ENCODE data around the gene NRXN3. TPM values are rescaled to one million over a fixed set of nuclear protein-coding genes. Genes with fewer than 3 reads are reported as not detected.
A peak's percentile ranks its signal among the peaks of the same experiment; 100 is the strongest.
"Not testable (repeated sequence)": the region's sequence is repeated elsewhere in the genome, so short reads cannot be mapped to it uniquely, and the experiment has no call there.

The NRXN3 gene
- polyA plus RNA-seq, 5 donors, result 1.3 to 1.9 (median 1.4) TPM

DNA sequence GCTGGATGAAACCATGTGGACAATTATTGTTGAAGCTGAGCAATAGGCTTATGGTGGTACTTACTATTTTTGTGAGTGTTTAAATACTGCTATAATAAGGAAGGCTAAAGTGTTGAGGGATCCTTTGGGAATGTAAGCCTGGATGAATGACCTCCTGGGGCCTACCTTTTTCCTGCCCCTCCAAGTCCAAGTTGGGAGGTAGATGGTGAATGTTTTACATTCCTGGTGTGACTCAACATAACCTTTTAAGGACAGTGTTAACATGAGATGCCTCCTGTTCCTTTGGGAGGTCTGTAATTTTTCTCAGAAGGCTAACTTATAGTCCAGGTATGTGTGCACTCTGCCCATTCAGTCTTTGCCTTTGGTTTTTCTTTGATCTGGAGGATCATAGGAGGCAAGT, 315.9 kb downstream of the NRXN3 start:
- no peak for DNase-seq

DNA sequence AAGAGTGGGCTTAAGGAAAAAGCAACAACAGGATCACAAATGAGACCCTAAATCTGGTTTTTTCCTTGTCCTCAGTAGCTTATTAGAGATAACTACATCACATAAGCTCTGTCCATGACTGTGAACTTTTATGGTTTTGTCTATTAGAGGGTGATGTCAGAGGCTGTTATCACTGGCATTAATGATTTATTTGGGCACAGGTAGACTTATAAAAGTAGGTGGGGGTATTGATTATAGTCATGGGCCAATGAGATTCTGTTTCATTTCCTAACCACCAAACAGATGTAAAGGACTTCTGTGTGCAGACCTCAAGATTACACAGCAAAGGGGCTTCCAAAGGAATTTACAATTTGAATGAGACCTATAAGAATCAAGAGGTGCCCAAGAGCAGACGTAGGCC, 316.4 kb downstream of the NRXN3 start:
- DNase-seq, result no peak

DNA sequence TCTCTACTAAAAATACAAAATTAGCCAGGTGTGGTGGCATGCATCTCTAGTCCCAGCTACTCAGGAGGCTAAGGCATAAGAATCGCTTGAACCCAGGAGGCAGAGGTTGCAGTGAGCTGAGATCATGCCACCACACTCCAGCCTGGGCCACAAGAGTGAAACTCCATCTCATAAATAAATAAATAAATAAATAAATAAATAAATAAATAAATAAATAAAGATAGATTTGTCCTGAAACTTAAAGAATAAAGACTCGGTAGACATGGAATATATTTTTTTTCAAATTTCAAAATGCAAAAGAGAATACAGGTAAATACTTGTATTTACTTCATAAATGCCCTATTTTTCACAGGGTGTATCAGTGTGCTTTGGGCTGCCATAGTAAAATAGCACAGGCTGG, 317.4 kb downstream of the NRXN3 start:
- DNase-seq, result not testable (repeated sequence)

DNA sequence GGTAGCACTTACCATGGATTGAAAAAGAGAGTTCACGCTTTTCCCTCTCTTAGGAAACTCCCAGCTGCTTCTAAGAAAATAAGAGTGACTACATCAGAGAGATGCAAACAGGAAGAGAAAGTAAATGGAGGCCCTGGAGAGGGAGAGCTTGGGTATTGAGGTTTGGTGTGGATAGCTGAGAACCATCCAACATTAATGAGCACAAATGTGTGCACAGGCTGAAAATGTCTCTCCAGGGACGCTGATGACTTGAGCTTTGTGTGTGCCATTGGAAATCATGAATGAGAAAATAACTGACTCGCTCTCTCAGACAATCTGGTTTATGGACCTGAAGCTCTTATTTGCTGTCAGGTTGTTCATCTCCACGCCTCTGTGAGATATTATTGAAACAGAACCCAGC, 318.8 kb downstream of the NRXN3 start:
- no peak for DNase-seq

DNA sequence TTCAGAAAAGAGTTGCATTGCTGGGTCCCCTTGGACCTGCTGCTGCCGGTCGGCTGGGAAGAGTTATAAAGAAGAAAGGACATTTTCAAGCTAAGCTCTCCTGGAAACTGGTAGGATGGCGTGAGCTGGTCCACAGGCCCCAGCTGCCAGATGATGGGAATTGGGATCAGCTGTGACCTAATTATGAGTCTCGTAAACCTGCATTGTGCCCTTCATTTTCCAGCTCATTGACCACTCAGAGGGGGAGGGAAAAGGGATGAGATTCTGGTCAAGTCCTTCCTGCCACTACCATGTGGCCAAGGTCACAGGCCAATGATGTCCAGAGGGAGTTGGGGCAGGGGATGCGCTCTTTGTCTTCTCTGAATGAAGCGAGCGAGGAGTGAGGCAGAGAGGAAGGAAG, 320.9 kb downstream of the NRXN3 start:
- DNase-seq, result no peak

DNA sequence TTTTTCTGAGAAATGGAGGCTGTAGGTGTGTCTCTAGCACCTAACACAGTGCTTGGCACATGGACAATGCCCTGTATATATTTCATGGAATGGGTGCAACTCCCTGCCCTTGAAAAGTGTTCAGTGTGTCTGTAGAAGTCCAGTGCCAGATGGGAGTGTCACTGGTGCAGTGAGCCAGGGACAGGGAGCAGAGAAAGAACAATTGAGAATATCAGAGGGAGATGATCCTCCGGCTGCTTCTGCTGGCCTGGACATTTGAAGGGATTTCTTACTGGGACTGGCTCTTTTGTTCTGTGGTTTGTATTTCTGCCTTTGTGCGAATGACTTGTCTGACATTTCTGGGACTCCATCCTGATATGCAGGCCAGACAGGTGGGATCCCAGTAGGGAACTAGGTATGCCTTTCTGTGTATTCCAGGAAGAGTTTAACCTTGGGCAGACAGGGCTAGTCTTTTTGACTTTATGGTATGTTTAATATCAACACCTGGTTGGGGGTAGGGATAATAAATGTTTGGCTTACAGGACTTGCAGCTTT, 328.0 kb downstream of the NRXN3 start:
- DNase-seq, result no peak

DNA sequence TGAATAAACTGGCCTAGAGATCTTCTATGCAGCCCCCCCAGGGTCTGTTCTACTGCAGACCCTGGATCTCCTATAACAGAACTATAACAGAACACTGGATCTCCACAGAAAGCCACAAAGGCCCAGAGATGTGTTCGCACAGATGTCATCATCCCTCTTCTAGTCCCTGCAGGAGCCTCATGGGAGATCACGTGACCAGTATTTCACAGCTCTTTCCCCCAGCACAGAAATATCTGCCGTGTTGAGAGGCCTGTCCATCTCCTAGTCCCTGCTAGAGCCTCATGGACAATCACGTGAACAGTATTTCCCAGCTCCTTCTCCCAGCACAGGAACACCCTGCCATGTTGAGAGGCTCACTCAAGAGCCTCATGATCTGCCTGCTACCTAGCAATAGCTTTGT, 331.7 kb downstream of the NRXN3 start:
- DNase-seq, result no peak

DNA sequence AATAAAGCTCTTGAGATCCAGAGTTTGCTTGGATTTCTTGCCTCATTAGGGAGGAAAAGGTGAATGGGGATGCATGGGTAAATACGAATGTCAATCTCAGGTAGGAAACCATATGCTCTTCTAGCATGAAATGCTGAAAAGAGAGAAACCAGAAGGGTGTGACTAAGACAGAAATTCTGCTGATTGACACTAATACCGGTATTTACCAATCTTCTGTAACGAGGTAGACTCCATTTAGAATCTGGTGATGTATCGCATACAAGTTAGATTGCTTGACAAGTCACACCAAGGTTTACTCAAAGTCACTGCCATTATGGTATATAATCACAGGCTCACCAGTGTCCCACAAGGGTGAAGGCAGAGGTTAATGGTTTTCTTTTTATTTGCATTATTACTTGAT, 337.9 kb downstream of the NRXN3 start:
- no peak for DNase-seq

DNA sequence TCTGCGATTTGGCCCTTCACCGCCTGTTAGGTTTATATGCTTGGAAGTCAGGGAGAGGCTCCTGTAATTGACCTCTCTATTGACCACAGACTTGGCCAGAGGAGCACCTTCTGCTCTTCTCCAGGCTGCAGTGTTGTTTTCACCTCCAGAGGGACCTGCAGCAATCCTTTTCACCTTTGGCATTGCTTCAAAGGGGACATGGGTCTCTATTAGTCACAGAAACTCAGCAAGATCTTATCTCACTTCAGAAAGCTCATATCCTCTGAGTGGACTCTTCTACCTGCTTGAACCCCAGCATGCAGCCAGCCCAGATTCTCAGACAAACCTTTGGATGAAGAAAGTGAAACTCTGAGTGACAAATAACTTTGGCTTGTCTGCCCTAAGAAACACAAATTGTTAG, 339.3 kb downstream of the NRXN3 start:
- DNase-seq, result no peak

DNA sequence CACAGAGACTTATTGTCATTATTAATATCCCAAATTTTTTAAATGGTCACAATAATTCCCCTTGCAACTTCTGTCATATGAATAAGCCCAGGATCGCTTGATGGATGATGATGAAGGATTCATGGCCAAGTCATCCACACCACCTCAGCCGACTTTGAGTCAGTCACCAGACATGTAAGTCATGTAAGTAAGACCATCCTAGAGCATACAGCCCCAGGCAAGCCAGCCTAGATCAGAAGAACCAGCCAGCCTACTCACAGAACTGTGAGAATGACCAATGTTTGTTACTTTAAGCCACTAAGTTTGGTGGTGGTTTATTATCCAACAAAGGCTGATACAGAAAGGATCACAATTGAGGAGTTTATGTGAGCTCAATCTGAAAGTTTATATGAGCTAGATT, 341.8 kb downstream of the NRXN3 start:
- DNase-seq, result no peak

DNA sequence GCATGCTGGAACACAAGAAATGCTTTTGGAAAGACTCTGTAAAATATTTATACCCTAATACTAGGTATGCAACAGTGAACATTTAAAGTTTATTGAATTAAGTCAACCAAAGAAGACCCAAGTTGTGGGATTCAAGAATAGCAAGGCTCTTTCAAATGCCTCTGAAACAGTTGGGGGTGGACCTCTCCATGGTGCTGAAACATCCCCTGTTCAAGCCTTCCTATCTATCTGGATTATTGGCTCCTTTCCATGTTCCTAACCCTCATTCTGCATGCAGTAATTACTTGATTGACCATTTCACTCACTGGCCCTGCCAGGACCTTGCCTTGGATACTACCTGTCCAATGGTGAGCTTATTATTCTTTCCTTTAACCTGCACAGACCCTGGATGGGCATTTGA, 349.7 kb downstream of the NRXN3 start:
- DNase-seq, result peak; percentile 6 to 24

DNA sequence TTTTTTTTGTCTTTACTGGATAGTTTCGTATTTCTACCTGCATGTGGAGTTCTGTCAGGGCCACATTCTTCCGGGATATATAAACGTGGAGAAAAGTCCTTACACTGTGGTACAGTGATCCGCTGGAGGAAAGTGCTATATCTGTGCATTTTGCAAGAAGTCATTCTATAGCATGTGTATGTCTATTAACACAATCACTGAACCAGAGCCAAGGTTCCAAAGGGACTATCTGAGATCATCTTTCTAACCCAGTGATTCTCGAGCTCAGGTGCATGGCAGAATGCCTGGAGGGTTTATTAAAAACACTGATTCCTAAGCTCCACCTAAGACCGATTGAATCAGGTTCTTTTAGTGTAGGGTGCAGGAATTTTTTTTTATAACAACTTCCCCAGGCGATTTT, 354.0 kb downstream of the NRXN3 start:
- DNase-seq, result no peak

DNA sequence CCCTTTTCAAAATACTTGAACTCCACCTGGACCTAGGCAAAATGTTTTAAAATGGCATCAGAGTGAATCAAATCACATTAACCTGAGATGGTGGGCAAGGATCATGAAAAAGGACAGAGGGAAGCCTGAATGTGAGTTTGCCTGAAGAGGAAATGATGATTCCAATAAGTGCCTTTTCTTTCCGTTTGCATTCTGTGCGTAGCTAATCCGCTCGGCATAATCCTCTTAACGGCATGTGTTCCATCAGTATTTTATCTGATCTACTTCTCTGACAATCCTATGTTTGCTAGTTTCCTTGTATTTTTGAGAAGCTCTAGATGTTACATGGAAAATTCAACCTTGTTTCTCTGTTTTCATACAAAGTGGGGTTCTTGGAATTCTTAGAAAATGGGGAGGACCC, 354.6 kb downstream of the NRXN3 start:
- no peak for DNase-seq

DNA sequence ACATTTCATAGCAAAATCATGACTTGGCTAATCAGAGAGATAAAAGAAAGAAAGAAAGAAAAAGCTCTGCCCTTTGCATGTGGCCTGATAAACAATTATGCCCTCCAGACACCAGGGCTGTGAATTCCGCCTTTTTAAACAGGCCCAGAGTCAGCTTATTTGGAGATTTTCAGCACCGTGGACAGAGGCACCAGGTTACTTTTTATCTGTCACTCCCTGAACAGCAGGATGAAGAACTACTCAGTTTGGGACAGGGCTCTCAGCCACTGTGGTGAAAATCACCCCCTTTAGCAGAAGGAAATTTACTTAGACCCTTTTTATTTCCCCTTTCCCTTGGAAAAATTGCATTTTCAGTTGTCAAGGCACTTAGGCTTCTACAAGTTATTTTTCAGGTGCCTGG, 359.9 kb downstream of the NRXN3 start:
- DNase-seq, result peak in 1 of 2 donors; percentile 11

DNA sequence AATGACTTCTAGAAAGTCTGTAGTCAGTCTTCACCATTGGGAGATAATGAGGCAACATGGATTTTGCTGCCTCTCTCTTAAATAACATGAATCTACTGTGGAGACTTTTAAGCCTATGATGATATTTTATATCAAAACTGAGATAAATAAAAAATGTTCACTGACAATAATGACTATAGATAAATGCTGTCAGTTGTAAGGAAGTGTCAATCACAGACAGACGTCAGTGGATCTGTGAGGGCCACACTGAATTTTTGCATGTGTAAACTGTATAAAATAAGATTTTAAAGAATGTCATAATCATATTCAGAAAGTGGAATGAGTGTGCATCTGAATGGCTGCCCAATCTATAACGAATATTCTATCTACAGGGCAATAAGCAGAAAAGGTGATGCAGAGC, 364.0 kb downstream of the NRXN3 start:
- no peak for DNase-seq

DNA sequence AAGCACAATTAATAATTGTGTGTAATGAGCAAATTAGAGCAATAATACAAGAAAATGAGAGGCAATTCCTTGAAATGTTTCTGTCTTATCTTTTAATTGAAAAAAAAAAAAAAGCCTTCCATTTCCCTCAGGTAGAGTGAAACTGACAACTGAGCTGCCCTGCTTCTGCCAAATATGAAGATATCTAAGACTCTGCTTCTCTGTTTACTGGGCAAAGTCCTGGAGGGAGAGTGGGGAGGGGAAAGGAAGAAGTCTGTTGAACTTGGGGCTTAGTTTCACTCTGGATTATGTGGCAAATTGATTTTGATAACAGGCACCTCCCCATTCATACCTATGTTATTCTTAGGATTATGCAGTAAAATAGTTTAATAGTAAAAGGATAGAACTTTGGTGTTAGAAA, 364.9 kb downstream of the NRXN3 start:
- DNase-seq, result no peak

DNA sequence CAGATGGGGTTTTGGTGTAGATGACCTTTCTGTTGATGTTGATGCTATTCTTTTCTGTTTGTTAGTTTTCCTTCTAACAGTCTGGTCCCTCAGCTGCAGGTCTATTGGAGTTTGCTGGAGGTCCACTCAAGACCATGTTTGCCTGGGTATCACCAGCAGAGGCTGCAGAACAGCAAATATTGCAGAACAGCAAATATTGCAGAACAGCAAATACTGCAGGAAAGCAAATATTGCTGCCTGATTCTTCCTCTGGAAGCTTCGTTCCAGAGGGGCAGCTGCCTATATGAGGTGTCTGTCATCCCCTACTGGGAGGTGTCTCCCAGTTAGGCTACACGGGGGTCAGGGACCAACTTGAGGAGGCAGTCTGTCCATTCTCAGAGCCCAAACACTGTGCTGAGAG, 371.6 kb downstream of the NRXN3 start:
- DNase-seq, result not testable (repeated sequence)

DNA sequence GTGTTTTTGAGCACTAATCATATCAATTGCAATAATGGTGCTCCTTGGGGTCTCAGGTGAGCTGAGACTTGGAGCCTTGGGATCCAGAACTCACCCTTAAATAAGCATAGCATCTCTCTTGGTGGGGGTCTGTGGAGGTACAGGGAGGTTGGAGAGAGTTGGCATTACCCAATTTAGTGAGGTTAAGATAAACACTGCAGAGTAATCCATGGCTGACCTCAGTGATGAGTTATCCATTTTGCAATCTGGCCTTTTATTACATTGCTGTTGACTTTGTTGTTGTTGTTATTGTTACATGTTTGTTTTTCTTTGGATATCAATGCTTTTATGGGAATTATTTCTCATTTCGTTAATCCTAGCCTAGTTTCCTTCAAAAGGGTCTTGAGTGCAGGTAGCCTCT, 373.3 kb downstream of the NRXN3 start:
- DNase-seq, result no peak

DNA sequence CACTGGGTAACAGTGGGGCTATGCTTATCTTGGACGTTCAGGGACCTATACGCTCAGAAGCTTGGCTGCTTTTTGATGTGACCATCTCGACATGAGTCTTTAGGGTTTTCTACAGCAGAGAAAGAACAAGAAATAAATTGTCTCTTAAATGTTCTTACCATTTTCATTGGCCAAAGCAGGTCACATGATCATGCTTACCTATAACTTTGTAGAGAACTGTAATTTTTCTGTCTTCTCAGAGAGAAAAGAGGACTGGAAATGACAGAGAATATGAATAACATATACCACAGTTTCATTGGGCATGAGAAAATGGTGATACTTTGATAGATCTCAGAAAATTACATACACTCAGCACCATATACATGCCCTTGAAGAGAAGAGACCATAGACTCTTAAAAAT, 390.9 kb downstream of the NRXN3 start:
- DNase-seq, result no peak

DNA sequence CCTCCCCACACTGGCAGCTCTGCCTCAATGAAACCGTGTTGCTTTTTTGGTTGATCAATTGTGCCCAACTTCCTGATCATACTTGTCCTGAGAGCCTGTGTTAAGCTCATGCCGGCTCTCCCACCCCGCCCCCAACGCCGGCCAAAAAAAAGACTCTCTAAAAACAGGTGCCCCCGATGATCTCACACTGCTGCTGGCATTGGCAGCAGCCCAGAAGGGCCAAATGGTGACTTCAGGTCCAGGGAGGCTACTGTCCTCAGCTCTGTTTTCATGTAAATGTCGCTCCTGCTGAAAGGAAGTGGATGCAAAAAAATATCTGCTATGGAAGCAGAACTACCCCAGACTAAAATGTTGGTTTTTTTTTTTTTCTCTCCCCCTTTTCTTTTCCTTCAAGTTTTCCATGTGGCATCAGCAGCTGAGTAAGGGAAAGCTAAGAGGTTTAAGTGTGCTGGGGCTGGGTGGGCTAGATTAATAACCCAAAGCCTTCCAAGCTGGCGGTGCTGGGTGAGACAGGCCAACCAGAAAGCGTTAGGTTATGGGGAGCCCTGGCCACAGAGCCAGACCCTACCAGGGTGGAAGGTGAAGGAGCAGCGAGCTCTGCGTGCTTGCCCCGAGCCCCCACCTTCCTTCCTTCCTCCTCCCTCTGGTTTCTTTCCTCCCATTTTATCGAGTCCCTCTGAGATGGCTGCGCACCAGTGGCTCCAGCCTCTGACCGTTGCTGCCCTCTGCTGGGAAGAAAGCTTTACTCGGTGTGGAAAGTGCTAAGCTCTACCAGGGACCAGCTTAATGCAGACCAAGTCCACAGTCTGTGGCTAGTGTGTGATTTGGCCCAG, 396.1 kb downstream of the NRXN3 start:
- DNase-seq, result peak; percentile 51 to 67

DNA sequence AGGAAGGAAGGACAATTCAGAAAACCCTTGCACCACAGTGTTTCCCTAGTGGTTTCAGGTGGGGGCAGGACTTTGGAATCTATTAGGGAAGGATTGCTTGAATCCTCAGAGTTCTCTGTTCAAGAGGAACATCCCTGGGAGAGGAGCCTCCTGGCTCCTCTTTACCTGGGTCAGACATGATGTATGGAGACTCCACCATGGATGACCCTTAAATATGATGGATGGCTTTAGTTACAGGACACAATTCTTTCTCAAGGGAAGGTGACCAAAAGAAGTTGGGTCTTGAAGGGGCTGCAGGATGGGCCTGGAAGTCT, 396.6 kb downstream of the NRXN3 start:
- DNase-seq, result no peak

DNA sequence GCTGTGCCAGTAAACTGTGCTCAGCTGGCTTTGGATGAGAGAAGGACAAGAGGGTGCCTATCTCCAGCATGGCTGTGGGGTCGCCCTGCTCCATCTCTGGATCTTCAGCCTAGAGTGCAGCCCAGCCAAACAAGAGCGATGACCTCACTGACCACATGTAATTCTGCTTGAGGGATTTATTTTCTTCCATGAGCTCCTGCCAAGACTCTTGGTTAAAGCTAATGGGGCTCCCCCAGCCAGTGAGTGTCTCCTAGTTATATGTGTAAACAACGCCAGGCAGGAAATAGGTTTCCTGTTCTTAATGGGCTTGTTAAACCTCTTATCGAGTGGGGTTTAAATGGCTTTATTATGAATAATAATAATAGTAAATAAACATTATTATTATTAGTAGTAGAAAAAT, 397.2 kb downstream of the NRXN3 start:
- DNase-seq, result no peak

DNA sequence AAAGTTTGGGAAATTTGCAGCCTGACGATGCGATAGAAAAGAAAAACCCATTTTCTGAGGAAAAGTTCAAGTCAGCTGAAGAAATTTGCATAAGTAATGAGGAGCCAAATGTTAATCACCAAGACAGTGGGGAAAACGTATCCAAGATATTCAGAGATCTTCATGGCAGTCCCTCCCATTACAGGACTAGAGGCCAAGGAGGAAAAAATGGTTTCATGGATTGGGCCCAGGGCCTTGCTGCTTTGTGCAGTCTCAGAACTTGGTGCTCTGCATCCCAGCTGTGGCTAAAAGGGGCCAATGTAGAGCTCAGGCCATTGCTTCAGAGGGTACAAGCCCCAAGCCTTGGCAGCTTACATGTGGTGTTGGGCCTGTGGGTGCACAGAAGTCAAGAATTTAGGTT, 403.6 kb downstream of the NRXN3 start:
- DNase-seq, result not testable (repeated sequence)

All from right lung (tissue), 5 donors.